Activated CD8-positive, alpha-beta memory T cell treated with anti-CD3 and anti-CD28 coated beads, Interleukin-2, amount 50 U/mL, for 4 hours (primary cell): ENCODE measurements around the gene ADCK1.
"Not testable (repeated sequence)": the region's sequence is repeated elsewhere in the genome, so short reads cannot be mapped to it uniquely, and the experiment has no call there.

Source experiments
- DNase-seq: peaks from one replicate; pipeline ENCODE4 v3.0.0-alpha.2; 2020

ADCK1 gene

GRCh38 chr14:77799863-77800730 lies at the start of gene ADCK1:
TSS of gene ADCK1 (plus strand) at chr14:77800109. CDS start at chr14:77818979, 18,870 bp downstream.
- DNase-seq: peak; percentile 87

DNA sequence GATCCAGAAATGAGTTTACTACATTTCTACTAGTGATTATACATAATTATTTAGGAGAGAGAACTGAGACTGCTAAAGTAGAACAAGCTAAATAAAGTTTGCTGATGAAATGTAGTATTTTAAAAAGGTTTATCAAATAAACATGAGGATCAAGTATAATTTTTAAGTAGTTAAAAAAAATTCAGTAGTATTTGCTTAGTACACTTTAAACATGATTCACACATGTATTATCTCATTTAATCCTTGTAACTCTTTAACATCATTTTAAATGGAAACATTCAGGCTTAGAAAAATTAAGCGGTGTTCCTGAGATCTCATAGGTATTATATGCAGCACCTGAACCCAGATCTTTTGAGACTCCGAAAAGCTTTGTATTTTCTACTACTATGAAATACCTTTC lies 47.6 kb upstream of the ADCK1 start:
- DNase-seq: no peak

DNA sequence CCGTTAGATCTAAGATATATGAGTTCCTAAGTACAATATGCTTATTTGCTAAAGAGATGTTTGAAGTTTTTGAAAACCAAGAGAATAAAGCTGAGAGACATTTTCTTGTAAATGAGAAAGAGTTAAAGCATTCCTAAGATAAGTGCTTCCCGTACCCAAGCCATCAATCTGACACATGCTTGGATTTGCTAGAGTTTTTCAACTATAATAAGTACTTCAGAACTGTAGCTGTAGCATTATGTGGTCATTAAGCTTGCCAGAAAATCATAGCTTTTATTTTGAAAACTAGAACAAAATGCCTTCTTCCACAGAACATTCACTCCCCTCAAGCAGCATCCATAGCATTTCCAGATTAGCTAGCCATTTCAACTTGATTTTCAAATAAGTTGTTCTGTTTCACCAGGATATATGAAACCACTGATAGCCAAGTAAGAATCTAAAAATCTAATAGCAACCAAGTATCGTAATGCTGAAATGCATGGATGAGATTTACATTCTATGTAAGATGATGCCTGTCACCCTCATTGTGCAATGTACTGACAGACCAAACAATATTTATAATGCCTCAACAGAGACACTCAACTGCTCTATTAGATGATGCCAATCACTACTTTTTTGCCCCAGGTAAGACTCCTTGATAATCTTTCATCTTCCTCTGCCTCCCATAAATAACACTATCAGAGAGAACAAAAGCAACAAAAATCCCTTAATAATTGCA lies 47.0 kb upstream of the ADCK1 start:
- no peak for DNase-seq

GRCh38 chr14:77760381-77761204 lies 39.3 kb upstream of the ADCK1 start, which contains the start of gene SNW1:
TSS of gene SNW1 (minus strand) at chr14:77761156. CDS start at chr14:77761127, 29 bp downstream.
- peak; percentile 87 for DNase-seq

- no peak for DNase-seq
Measured at GRCh38 chr14:77761205-77761931, 38.5 kb upstream of the ADCK1 start.

GRCh38 chr14:77763316-77763715 lies 36.6 kb upstream of the ADCK1 start:
- DNase-seq: no peak

- no peak for DNase-seq
Measured at GRCh38 chr14:77763978-77764377, 35.9 kb upstream of the ADCK1 start.

- DNase-seq: not testable (repeated sequence)
Measured at GRCh38 chr14:77768442-77769069, 31.4 kb upstream of the ADCK1 start.

- DNase-seq: not testable (repeated sequence)
Measured at GRCh38 chr14:77773966-77774365, 25.9 kb upstream of the ADCK1 start.

- no peak for DNase-seq
Measured at GRCh38 chr14:77782202-77782601, 17.7 kb upstream of the ADCK1 start.

- DNase-seq: no peak
Measured at GRCh38 chr14:77786148-77786547, 13.8 kb upstream of the ADCK1 start.

DNA sequence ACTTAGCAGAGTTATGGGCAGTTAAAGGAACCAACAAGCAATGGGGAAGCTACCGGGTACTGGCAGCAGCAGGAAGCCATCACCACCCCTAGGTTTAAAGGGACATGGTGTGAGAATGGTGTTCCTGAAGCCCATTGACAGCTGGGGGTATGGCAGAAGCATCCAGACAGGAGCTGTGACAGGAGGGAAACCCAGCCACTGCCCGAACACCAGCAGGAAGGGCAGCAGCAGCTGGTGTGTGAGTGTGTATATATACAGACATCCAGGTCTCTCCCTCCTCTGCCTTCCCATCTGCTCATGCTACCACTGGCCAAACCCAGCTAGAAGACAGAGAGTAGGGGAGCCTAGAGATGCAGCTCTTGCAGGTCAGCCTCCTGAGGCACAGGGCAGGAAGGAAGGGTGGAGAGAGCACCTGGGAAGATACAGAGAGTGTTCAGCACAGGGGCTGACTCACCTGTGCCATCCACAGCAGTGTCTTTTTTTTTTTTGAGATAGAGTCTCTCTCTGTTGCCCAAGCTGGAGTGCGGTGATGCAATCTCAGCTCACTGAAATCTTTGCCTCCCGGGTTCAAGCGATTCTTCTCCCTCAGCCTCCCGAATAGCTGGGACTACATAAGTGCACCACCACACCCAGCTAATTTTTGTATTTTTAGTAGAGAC lies 9.2 kb upstream of the ADCK1 start:
- DNase-seq: no peak

DNA sequence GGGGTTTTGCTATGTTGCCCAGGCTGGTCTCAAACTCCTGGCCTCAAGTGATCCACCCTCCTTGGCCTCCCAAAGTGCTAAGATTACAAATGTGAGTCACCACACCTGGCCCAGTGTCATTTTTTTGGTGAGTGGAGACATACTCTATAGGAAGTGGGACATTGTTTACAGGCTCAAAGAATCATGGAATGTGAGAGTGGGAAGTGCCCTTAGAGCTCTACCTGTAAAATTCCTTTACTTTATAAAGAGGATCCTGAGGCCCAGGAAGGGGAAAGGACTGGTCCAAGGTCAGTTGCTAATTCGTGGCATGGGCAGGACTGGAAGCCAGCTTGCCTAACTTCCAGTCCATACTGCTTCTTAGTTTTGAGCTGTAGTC lies 8.7 kb upstream of the ADCK1 start:
- no peak for DNase-seq

- not testable (repeated sequence) for DNase-seq
Measured at GRCh38 chr14:77793255-77793654, 6.7 kb upstream of the ADCK1 start.

DNA sequence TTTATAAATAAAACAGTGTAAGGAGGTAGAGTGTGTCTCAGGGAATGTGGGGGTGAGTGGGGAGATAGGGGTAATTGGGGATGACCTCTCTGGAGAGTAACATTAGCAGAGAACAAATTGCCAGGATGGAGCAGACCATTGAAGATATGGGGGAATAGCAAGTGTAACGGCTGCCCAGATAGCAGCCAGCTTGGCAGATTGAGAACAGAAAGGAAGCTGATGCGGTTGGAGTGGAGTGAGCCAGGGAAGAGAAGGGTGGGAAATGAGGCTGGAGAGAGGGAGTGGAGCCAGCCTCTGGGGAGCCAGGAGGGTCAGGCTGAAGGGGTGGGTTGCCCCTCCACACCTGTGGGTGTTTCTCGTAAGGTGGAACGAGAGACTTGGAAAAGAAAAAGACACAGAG lies 5.6 kb upstream of the ADCK1 start:
- DNase-seq: no peak

DNA sequence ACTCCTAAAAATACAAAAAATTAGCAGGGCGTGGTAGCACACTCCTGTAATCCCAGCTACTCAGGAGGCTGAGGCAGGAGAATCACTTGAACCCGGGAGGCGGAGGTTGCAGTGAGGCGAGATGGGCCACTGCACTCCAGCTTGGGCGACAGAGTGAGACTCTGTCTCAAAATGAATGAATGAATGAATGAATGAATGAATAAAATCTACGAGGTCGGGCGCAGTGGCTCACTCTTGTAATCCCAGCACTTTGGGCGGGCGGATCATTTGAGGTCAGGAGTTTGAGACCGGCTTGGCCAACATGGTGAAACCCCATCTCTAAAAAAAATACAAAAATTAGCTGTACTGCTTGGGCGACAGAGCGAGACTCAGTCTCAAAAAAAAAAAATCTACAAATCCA lies 453 bp upstream of the ADCK1 start:
- DNase-seq: not testable (repeated sequence)

DNA sequence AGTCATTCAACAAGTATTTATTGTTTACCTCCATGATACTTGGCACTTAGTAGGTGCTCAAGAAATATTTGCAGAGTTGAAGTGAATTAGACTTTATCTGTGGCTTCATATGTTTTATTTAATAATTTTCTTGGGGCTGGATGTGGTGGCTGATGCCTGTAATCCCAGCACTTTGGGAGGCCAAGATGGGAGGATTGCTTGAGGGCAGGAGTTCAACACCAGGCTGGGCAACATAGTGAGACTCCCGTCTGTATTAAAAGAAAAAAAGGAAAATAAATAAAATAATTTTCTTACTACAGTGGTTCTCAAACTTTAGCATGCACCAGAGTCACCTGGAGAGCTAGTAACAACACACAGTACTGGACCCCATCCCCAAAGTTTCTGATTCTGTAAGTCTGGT lies 905 bp downstream of the ADCK1 start:
- no peak for DNase-seq

- peak; percentile 18 for DNase-seq
Measured at GRCh38 chr14:77804592-77804991, 4.7 kb downstream of the ADCK1 start.

- DNase-seq: no peak
Measured at GRCh38 chr14:77805706-77806105, 5.8 kb downstream of the ADCK1 start.

DNA sequence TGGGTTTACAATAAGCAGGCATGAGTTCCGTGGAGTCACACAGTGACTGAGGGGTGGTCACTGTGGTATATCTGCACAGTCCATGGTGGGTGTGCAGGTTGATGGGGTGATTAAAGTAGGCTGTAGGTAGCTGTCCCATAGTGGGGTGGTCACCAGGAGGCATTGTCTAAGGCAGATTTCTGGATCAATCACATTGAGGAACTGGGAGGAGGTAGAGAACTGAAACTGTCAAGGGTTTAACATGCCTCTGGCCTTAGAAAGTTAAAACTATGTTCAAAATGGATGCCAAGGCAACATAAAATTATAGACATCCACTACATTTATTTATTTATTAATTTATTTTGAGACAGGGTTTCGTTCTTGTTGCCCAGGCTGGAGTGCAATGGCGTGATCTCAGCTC lies 8.3 kb downstream of the ADCK1 start:
- no peak for DNase-seq

- DNase-seq: no peak
Measured at GRCh38 chr14:77809011-77809410, 9.1 kb downstream of the ADCK1 start.
